ENCODE results near the gene ADM.

The ADM gene

GRCh38 chr11:10310301-10310841 lies 5.5 kb downstream of the ADM start:
- DNase-seq (ENCODE audit: low read depth): no peak
- no peak for TF ChIP-seq CTCF (IDR thresholded peaks at IDR 0.05; ENCODE audit: control insufficient read depth, extremely low read depth, insufficient read depth)
- H3K4me3 ChIP-seq (ENCODE audit: low read depth, low read length): no peak overlapping the region

GRCh38 chr11:10311802-10312201 lies 6.9 kb downstream of the ADM start:
- TF ChIP-seq CTCF (IDR thresholded peaks at IDR 0.05; ENCODE audit: control insufficient read depth, extremely low read depth, insufficient read depth): no peak
- no peak for DNase-seq (ENCODE audit: low read depth)
- no peak overlapping the region for H3K4me3 ChIP-seq (ENCODE audit: low read depth, low read length)

- no peak overlapping the region for H3K4me3 ChIP-seq (ENCODE audit: low read depth, low read length)
- no peak for TF ChIP-seq CTCF (IDR thresholded peaks at IDR 0.05; ENCODE audit: control insufficient read depth, extremely low read depth, insufficient read depth)
- no peak for DNase-seq (ENCODE audit: low read depth)
Measured at GRCh38 chr11:10314199-10315072, 9.6 kb downstream of the ADM start.

- no peak for DNase-seq (ENCODE audit: low read depth)
- no peak for TF ChIP-seq CTCF (IDR thresholded peaks at IDR 0.05; ENCODE audit: control insufficient read depth, extremely low read depth, insufficient read depth)
- no peak overlapping the region for H3K4me3 ChIP-seq (ENCODE audit: low read depth, low read length)
Measured at GRCh38 chr11:10315083-10315482, 10.2 kb downstream of the ADM start.

- no peak for DNase-seq (ENCODE audit: low read depth)
- no peak for TF ChIP-seq CTCF (IDR thresholded peaks at IDR 0.05; ENCODE audit: control insufficient read depth, extremely low read depth, insufficient read depth)
- H3K4me3 ChIP-seq (ENCODE audit: low read depth, low read length): no peak overlapping the region
Measured at GRCh38 chr11:10317151-10317755, 12.4 kb downstream of the ADM start.

GRCh38 chr11:10317776-10318526 lies 13.1 kb downstream of the ADM start:
- TF ChIP-seq CTCF (IDR thresholded peaks at IDR 0.05; ENCODE audit: control insufficient read depth, extremely low read depth, insufficient read depth): no peak
- no peak overlapping the region for H3K4me3 ChIP-seq (ENCODE audit: low read depth, low read length)
- no peak for DNase-seq (ENCODE audit: low read depth)

All from LNCaP clone FGC (cell line).